NCI-H82 (cell line): ENCODE measurements around the gene WNT8B.

Source experiments
- DNase-seq: peaks from one replicate; lab custom pipeline; 2025; lab: John Stamatoyannopoulos, UW

WNT8B gene

GRCh38 chr10:100462709-100463108 is at the start of gene WNT8B:
Gene WNT8B (plus strand): TSS chr10:100463009. CDS start chr10:100463169, 160 bp downstream.
- DNase-seq, result peak; percentile 12

GRCh38 chr10:100413173-100413572 is 49.6 kb upstream of the WNT8B start:
- DNase-seq, result no peak

GRCh38 chr10:100419911-100420449 is 42.8 kb upstream of the WNT8B start:
- no peak for DNase-seq

- DNase-seq, result no peak
These were observed 35.4 kb upstream of the WNT8B start for GRCh38 chr10:100427374-100427773.

GRCh38 chr10:100433253-100434240 is 29.3 kb upstream of the WNT8B start:
- DNase-seq, result peak; percentile 96

GRCh38 chr10:100436255-100436654 is 26.6 kb upstream of the WNT8B start:
- DNase-seq, result peak; percentile 59

- no peak for DNase-seq
These were observed 24.0 kb upstream of the WNT8B start for GRCh38 chr10:100438674-100439315.

- no peak for DNase-seq
These were observed 20.3 kb upstream of the WNT8B start for GRCh38 chr10:100442548-100442947.

GRCh38 chr10:100446130-100446761 is 16.6 kb upstream of the WNT8B start:
- no peak for DNase-seq

GRCh38 chr10:100447663-100448062 is 15.1 kb upstream of the WNT8B start:
- no peak for DNase-seq

- DNase-seq, result no peak
These were observed 13.9 kb upstream of the WNT8B start for GRCh38 chr10:100448951-100449350.

- DNase-seq, result no peak
These were observed 5.5 kb downstream of the WNT8B start for GRCh38 chr10:100468322-100468721.

GRCh38 chr10:100468978-100469377 is 6.2 kb downstream of the WNT8B start:
- no peak for DNase-seq

GRCh38 chr10:100469756-100470155 is 6.9 kb downstream of the WNT8B start:
- no peak for DNase-seq

GRCh38 chr10:100470367-100470766 is 7.6 kb downstream of the WNT8B start:
- no peak for DNase-seq

- no peak for DNase-seq
These were observed 15.2 kb downstream of the WNT8B start for GRCh38 chr10:100477970-100478369.

GRCh38 chr10:100479037-100479436 is 16.2 kb downstream of the WNT8B start:
- DNase-seq, result no peak

GRCh38 chr10:100480002-100480401 is 17.2 kb downstream of the WNT8B start:
- no peak for DNase-seq

- DNase-seq, result peak; percentile 84
These were observed 18.8 kb downstream of the WNT8B start for GRCh38 chr10:100481462-100482081.

GRCh38 chr10:100482181-100482833 is 19.5 kb downstream of the WNT8B start:
- peak; percentile 68 for DNase-seq

- peak; percentile 44 for DNase-seq
These were observed 20.0 kb downstream of the WNT8B start for GRCh38 chr10:100482834-100483185.
